Glutamatergic neuron (in vitro differentiated cells): ENCODE measurements around the gene IL11. TPM values are rescaled to one million over a fixed set of nuclear protein-coding genes. Genes with fewer than 3 reads are reported as not detected.

Experiments
- DNase-seq: peaks from one replicate; pipeline ENCODE4 v3.0.0; 2022
- H3K27ac Mint-ChIP-seq: one replicate; pipeline ENCODE4 v1.8.0; 2020; ENCODE audit warnings: mild to moderate bottlenecking, mixed read lengths, inconsistent platforms; ENCODE audit not compliant: unreplicated experiment
- H3K27me3 Mint-ChIP-seq: one replicate; pipeline ENCODE4 v1.8.0; 2020; ENCODE audit warnings: mild to moderate bottlenecking, moderate library complexity, mixed read lengths, inconsistent platforms; ENCODE audit not compliant: unreplicated experiment
- H3K36me3 Mint-ChIP-seq: one replicate; pipeline ENCODE4 v1.8.0; 2020; ENCODE audit warnings: mild to moderate bottlenecking, mixed read lengths, inconsistent platforms; ENCODE audit not compliant: unreplicated experiment
- H3K4me1 Mint-ChIP-seq: one replicate; pipeline ENCODE4 v1.8.0; 2020; ENCODE audit warnings: mild to moderate bottlenecking, low read depth, mixed read lengths, inconsistent platforms; ENCODE audit not compliant: unreplicated experiment
- H3K4me3 Mint-ChIP-seq: one replicate; pipeline ENCODE4 v1.8.0; 2020; ENCODE audit warnings: mild to moderate bottlenecking, mixed read lengths, inconsistent platforms; ENCODE audit not compliant: unreplicated experiment
- H3K9me3 Mint-ChIP-seq: one replicate; pipeline ENCODE4 v1.8.0; 2020; ENCODE audit warnings: mild to moderate bottlenecking, moderate library complexity, mixed read lengths, inconsistent platforms; ENCODE audit not compliant: unreplicated experiment
- total RNA-seq: library from RNA; stranded (reverse); fragmentation: NEBNext Ultra II Directional; extraction: Animal tissue kit (Norgen Biotek cat#: 25700); gene quantifications from one replicate; pipeline ENCODE4 v1.2.1, GENCODE V29; 2021; ENCODE audit not compliant: unreplicated experiment
- TF ChIP-seq, protein P1 (sequence below): fragments of 200-600 bp; sonication (generic); IDR thresholded peaks from one replicate; pipeline ENCODE4 v1.5.0; 2021; ENCODE audit not compliant: partially characterized antibody, unreplicated experiment

Gene IL11
- total RNA-seq, 1 donor from 2014 or later = 18.1 TPM

DNA sequence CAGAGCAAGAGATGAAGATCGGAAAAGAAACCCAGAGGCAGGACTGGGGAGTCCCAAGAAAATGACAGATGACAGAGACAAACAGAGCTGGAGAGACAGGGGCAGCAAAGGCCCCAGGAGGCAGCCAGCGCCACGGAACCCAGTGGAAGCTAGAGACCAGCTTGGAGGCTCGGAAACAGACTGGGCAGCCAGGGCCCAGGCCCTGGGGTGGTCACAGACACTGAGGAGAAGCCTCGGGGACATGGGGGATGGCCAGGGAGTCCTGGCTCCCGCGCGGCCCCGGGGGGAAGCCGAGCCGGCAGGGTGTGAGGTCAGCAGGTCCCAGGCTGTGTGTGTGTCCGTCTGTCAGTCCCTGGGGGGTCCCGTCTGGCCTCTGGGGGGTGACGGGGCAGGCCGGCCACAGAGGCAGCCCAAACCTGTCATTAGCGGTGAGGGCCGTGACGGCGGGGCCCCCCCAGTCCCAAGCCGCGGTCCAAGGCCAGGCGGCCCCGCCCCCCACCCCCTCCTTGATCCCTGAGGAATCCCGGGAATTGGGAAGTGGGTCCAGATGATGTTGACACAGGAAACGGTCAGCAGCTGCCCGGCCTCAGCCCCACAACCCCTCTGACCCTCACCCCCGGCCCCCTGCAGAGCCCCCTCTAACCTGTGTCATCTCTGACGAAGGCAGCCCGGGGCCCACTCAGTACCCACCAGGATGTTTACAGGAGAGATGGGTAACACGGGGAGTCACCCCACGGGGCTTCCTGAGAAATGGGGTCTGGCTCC is 3.9 kb upstream of the IL11 start:
- peaks cover 13% of the 10 kb centered on the region for H3K27me3 Mint-ChIP-seq
- H3K36me3 Mint-ChIP-seq = no peaks in the 10 kb centered on the region
- TF ChIP-seq, protein P1, sequence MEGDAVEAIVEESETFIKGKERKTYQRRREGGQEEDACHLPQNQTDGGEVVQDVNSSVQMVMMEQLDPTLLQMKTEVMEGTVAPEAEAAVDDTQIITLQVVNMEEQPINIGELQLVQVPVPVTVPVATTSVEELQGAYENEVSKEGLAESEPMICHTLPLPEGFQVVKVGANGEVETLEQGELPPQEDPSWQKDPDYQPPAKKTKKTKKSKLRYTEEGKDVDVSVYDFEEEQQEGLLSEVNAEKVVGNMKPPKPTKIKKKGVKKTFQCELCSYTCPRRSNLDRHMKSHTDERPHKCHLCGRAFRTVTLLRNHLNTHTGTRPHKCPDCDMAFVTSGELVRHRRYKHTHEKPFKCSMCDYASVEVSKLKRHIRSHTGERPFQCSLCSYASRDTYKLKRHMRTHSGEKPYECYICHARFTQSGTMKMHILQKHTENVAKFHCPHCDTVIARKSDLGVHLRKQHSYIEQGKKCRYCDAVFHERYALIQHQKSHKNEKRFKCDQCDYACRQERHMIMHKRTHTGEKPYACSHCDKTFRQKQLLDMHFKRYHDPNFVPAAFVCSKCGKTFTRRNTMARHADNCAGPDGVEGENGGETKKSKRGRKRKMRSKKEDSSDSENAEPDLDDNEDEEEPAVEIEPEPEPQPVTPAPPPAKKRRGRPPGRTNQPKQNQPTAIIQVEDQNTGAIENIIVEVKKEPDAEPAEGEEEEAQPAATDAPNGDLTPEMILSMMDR = no peak
- H3K4me1 Mint-ChIP-seq = peaks cover 23% of the 10 kb centered on the region
- peaks cover 15% of the 10 kb centered on the region for H3K9me3 Mint-ChIP-seq
- DNase-seq = peak; percentile 67
- peak overlapping the region; percentile 90 for H3K27ac Mint-ChIP-seq
- peak overlapping the region; percentile 83 for H3K4me3 Mint-ChIP-seq

DNA sequence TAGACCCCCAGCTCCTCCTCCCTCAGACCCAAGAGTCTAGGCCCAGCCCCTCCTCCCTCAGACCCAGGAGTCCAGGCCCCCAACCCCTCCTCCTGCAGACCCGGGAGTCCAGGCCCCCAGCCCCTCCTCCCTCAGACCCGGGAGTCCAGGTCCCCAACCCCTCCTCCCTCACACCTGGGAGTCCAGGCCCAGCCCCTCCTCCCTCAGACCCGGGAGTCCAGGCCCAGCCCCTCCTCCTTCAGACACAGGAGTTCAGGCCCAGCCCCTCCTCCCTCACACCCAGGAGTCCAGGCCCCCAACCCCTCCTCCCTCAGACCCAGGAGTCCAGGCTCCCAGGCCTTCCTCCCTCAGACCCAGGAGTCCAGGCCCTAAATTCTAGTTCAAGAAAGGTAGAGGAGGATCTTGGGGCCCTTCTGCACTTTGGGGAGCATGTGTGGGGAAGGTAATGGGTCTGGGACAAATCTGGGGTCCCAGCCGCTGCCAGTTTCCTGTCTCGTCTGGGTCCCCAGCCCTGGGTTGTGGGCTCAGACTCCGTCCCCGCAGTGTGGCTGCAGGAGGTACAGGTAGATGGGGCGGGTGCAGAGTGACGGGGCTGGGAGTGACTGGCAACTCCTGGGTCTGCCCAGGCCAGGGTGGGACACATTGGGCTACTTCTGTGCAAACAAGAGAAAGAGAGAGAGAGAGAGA is 3.2 kb upstream of the IL11 start:
- H3K9me3 Mint-ChIP-seq = peaks cover 11% of the 10 kb centered on the region
- peaks cover 12% of the 10 kb centered on the region for H3K27me3 Mint-ChIP-seq
- peak overlapping the region; percentile 83 for H3K4me3 Mint-ChIP-seq
- H3K27ac Mint-ChIP-seq = peak overlapping the region; percentile 90
- TF ChIP-seq, protein P1 = no peak
- H3K4me1 Mint-ChIP-seq = peaks cover 23% of the 10 kb centered on the region
- H3K36me3 Mint-ChIP-seq = no peaks in the 10 kb centered on the region
- DNase-seq = no peak

DNA sequence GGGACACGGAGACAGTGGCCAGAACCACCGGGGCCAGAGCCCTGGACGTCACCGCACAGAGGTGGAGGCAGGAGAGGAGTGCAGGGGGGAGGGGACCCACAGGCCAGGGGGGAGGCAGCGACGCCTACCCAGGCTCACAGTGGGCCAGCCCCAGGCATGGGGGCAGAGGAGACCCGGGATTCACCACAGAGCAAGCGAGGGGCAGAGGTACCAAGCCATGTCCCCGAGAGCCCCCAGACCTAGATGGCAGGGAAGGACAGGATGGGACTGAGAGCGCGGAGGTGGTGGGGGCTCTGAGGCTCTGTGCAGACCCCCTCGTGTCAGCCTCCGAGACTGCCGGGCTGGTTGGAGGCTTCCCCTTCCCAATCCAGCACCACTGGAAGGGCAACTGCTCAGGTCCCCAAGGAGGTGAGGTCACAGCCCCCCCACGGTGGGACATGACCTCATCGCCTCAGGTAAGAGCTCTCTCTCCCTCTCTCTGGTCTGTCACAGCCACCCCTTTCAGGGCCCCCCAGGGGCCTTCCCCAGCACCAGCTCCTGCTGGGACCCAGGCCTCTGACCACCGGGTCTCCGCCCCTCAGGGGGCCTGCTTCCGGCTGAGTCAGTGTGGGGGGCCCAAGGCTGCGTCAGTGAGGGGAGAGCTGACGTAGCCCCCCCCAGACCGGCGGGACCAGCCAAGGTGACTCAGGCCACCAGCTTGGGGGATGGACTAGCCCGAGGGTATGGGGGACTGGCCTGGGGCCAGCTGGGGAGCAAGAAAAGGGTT is 2.2 kb upstream of the IL11 start:
- Mint-ChIP-seq H3K9me3 (peaks cover 11% of the 10 kb centered on the region), H3K4me1 (peaks cover 21% of the 10 kb centered on the region), H3K27ac (no peak overlapping the region), H3K36me3 (no peaks in the 10 kb centered on the region), H3K4me3 (peak overlapping the region; percentile 60), H3K27me3 (peaks cover 10% of the 10 kb centered on the region)
- DNase-seq = peak; percentile 54
- TF ChIP-seq, protein P1 = no peak

DNA sequence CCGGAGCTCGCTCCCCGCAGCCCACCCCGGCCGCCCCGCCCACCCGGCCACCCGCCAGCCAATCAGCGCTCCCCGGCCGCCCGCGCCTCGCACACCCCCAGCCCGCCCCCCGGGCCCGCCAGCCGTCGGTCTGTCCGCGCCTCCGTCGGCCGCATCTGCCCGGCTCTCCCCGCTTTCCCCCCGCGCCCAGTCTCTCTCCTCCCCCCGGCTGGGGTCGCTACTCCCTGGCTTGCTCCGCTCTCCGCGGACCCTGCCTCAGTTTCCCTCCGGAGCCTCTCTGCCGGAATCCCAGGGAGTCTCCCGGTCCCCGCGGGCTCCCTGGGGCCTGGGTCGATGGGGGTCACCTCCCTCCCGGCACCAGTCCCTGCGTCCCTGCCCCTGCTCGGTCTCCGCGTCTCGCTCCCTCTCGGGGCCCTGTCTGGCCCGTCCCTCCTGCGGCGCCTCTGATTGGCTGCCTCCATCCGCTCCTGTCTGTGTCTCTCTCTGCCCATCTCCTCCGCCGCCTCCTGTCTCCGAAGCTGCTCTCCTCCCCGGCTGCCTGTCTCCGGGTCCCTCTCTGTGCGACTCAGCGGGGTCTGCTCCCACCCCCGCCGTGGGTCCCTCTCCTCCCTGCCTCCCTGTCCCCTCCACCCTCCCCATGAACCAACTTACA is 484 bp downstream of the IL11 start:
- H3K4me3 Mint-ChIP-seq = peak overlapping the region; percentile 89
- H3K4me1 Mint-ChIP-seq = peaks cover 14% of the 10 kb centered on the region
- peak overlapping the region; percentile 68 for H3K27ac Mint-ChIP-seq
- DNase-seq = peak; percentile 88
- H3K27me3 Mint-ChIP-seq = peaks cover 7% of the 10 kb centered on the region
- peaks cover 12% of the 10 kb centered on the region for H3K9me3 Mint-ChIP-seq
- TF ChIP-seq, protein P1 = no peak
- no peaks in the 10 kb centered on the region for H3K36me3 Mint-ChIP-seq
